ENCODE results near the gene WRNIP1. TPM values are rescaled to one million over a fixed set of nuclear protein-coding genes. Genes with fewer than 3 reads are reported as not detected.
A peak's percentile ranks its signal among the peaks of the same experiment; 100 is the strongest.

The WRNIP1 gene
- total and polyA plus RNA-seq, 7 experiments from 2014 or later, result 21.8 to 61.8 (median 37.8) TPM

- Histone ChIP-seq H3K4me1 (ENCODE audit: control insufficient read depth in 2 of 2, insufficient read depth in 2 of 2, low read length in 2 of 2) (no peaks in the 10 kb centered on the region), H3K36me3 (ENCODE audit: control insufficient read depth in 2 of 3, insufficient read depth in 3 of 3, low read length in 3 of 3) (peaks cover 0 to 67% (median 3%) of the 10 kb centered on the region in 3 experiments), H3K27me3 (ENCODE audit: control insufficient read depth in 2 of 2, insufficient read depth in 2 of 2, low read length in 2 of 2) (no peaks in the 10 kb centered on the region), H3K9me3 (ENCODE audit: control insufficient read depth in 2 of 3, low read length in 3 of 3) (no peaks in the 10 kb centered on the region), H3K4me3 (ENCODE audit: low read length) (no peak overlapping the region), H3K27ac (ENCODE audit: low read depth, low read length) (no peak overlapping the region)
- no peaks in the 10 kb centered on the region for H3K9me3 Mint-ChIP-seq
- no peak overlapping the region for H3K4me3 Mint-ChIP-seq
- H3K27ac Mint-ChIP-seq, result peak overlapping the region in 4 of 9 donors; percentile 38 to 77 (median 52)
- DNase-seq, result no peak
- CTCF ChIA-PET, result interaction anchor here (1.4 to 1.7 kb wide), 2 partner anchors 15 to 151 kb away, joined by 4 to 7 read pairs; no protein-coding TSS in a partner anchor
- no peaks in the 10 kb centered on the region for H3K27me3 Mint-ChIP-seq
- peaks cover 16 to 35% (median 29%) of the 10 kb centered on the region in 7 donors for H3K4me1 Mint-ChIP-seq
- intact Hi-C loops (cut with micrococcal nuclease), result no loop called here
- POLR2A ChIA-PET, result interaction anchor here (0.7 to 1.5 kb wide), 2 partner anchors 57 to 207 kb away, joined by 3 to 5 read pairs; partner anchors contain the start of gene SERPINB1
- H3K36me3 Mint-ChIP-seq, result peaks cover 14 to 64% (median 24%) of the 10 kb centered on the region in 5 donors
- no peak for ATAC-seq
Measured at GRCh38 chr6:2784061-2784460, 18.9 kb downstream of the WRNIP1 start.

GRCh38 chr6:2784930-2785329, 19.7 kb downstream of the WRNIP1 start:
- ATAC-seq, result no peak
- Histone ChIP-seq H3K36me3 (ENCODE audit: control insufficient read depth in 2 of 3, insufficient read depth in 3 of 3, low read length in 3 of 3) (peaks cover 0 to 60% (median 3%) of the 10 kb centered on the region in 3 experiments), H3K4me1 (ENCODE audit: control insufficient read depth in 2 of 2, insufficient read depth in 2 of 2, low read length in 2 of 2) (no peaks in the 10 kb centered on the region), H3K9me3 (ENCODE audit: control insufficient read depth in 2 of 3, low read length in 3 of 3) (no peaks in the 10 kb centered on the region), H3K4me3 (ENCODE audit: low read length) (no peak overlapping the region), H3K27me3 (ENCODE audit: control insufficient read depth in 2 of 2, insufficient read depth in 2 of 2, low read length in 2 of 2) (no peaks in the 10 kb centered on the region), H3K27ac (ENCODE audit: low read depth, low read length) (no peak overlapping the region)
- POLR2A ChIA-PET, result interaction anchor here (1.1 kb wide), 1 partner anchor 12 kb away, joined by 6 read pairs; no protein-coding TSS in a partner anchor
- Mint-ChIP-seq H3K36me3 (peaks cover 14 to 58% (median 22%) of the 10 kb centered on the region in 5 donors), H3K4me3 (no peak overlapping the region), H3K27ac (no peak overlapping the region), H3K9me3 (no peaks in the 10 kb centered on the region), H3K27me3 (no peaks in the 10 kb centered on the region), H3K4me1 (peaks cover 16 to 35% (median 27%) of the 10 kb centered on the region in 7 donors)
- no peak for DNase-seq
- intact Hi-C loops (cut with micrococcal nuclease), result no loop called here
- CTCF ChIA-PET, result interaction anchor here (0.7 kb wide), 1 partner anchor 561 kb away, joined by 3 read pairs; no protein-coding TSS in a partner anchor

- H3K4me1 Mint-ChIP-seq, result peaks cover 20 to 39% (median 31%) of the 10 kb centered on the region in 7 donors
- ATAC-seq (no peak), DNase-seq (no peak)
- intact Hi-C loops (cut with micrococcal nuclease), result no loop called here
- ChIA-PET CTCF (no interaction called here), POLR2A (interaction anchor here (0.6 to 1.1 kb wide), 2 partner anchors 11 to 13 kb away, joined by 5 to 6 read pairs; no protein-coding TSS in a partner anchor)
- Histone ChIP-seq H3K27me3 (ENCODE audit: control insufficient read depth in 2 of 2, insufficient read depth in 2 of 2, low read length in 2 of 2) (no peaks in the 10 kb centered on the region), H3K36me3 (ENCODE audit: control insufficient read depth in 2 of 3, insufficient read depth in 3 of 3, low read length in 3 of 3) (peaks cover 0 to 47% (median 0%) of the 10 kb centered on the region in 3 experiments), H3K4me3 (ENCODE audit: low read length) (no peak overlapping the region), H3K9me3 (ENCODE audit: control insufficient read depth in 2 of 3, low read length in 3 of 3) (no peaks in the 10 kb centered on the region), H3K4me1 (ENCODE audit: control insufficient read depth in 2 of 2, insufficient read depth in 2 of 2, low read length in 2 of 2) (no peaks in the 10 kb centered on the region), H3K27ac (ENCODE audit: low read depth, low read length) (no peak overlapping the region)
- H3K27me3 Mint-ChIP-seq, result no peaks in the 10 kb centered on the region
- no peak overlapping the region for H3K4me3 Mint-ChIP-seq
- peak overlapping the region in 1 of 9 donors; percentile 48 for H3K27ac Mint-ChIP-seq
- no peaks in the 10 kb centered on the region for H3K9me3 Mint-ChIP-seq
- H3K36me3 Mint-ChIP-seq, result peaks cover 11 to 50% (median 21%) of the 10 kb centered on the region in 5 donors
Measured at GRCh38 chr6:2786269-2786668, 21.1 kb downstream of the WRNIP1 start.

GRCh38 chr6:2790588-2791449, 25.6 kb downstream of the WRNIP1 start:
- H3K4me3 Mint-ChIP-seq, result peak overlapping the region in 8 of 10 donors; percentile 12 to 71 (median 56)

GRCh38 chr6:2791450-2791974, 26.3 kb downstream of the WRNIP1 start:
- H3K27ac Mint-ChIP-seq, result peak overlapping the region; percentile 29 to 90 (median 81)
- H3K4me3 Mint-ChIP-seq, result peak overlapping the region in 8 of 10 donors; percentile 12 to 71 (median 56)
- H3K36me3 Mint-ChIP-seq, result peaks cover 5 to 16% (median 12%) of the 10 kb centered on the region in 5 donors
- H3K27me3 ChIP-seq (ENCODE audit: control insufficient read depth in 2 of 2, insufficient read depth in 2 of 2, low read length in 2 of 2), result no peaks in the 10 kb centered on the region
- ChIA-PET CTCF (interaction anchor here (0.6 to 2.6 kb wide), 18 partner anchors 16 to 263 kb away, joined by 3 to 30 read pairs (median 4); partner anchors contain the start of gene SERPINB1), POLR2A (interaction anchor here (0.9 to 1.7 kb wide), 10 partner anchors 20 to 199 kb away, joined by 3 to 8 read pairs (median 5); partner anchors contain the start of gene SERPINB1)
- no peaks in the 10 kb centered on the region for H3K27me3 Mint-ChIP-seq
- no peak overlapping the region for H3K4me3 ChIP-seq (ENCODE audit: low read length)
- peaks cover 15 to 19% of the 10 kb centered on the region in 2 donors for H3K4me1 ChIP-seq (ENCODE audit: control insufficient read depth in 2 of 2, insufficient read depth in 2 of 2, low read length in 2 of 2)
- peaks cover 28 to 44% (median 36%) of the 10 kb centered on the region in 7 donors for H3K4me1 Mint-ChIP-seq
- H3K36me3 ChIP-seq (ENCODE audit: control insufficient read depth in 2 of 3, insufficient read depth in 3 of 3, low read length in 3 of 3), result peaks cover 0 to 6% (median 0%) of the 10 kb centered on the region in 3 experiments
- no peaks in the 10 kb centered on the region for H3K9me3 ChIP-seq (ENCODE audit: control insufficient read depth in 2 of 3, low read length in 3 of 3)
- H3K27ac ChIP-seq (ENCODE audit: low read depth, low read length), result no peak overlapping the region
- intact Hi-C loops (cut with micrococcal nuclease), result loop anchor here (1.0 to 2.0 kb wide), 6 partner anchors 50 to 261 kb away; partner anchors contain the start of gene SERPINB1 (in 2 of the 2)
- ATAC-seq, result no peak
- DNase-seq, result no peak
- peaks cover 0 to 2% (median 0%) of the 10 kb centered on the region in 11 donors for H3K9me3 Mint-ChIP-seq

More at GRCh38 chr6:2790588-2791449, 25.6 kb downstream of the WRNIP1 start:
- no peaks in the 10 kb centered on the region for H3K9me3 ChIP-seq (ENCODE audit: control insufficient read depth in 2 of 3, low read length in 3 of 3)
- peaks cover 15 to 19% of the 10 kb centered on the region in 2 donors for H3K4me1 ChIP-seq (ENCODE audit: control insufficient read depth in 2 of 2, insufficient read depth in 2 of 2, low read length in 2 of 2)
- Mint-ChIP-seq H3K9me3 (peaks cover 0 to 2% (median 0%) of the 10 kb centered on the region in 11 donors), H3K4me1 (peaks cover 32 to 44% (median 36%) of the 10 kb centered on the region in 7 donors), H3K27ac (peak overlapping the region; percentile 29 to 90 (median 81)), H3K27me3 (no peaks in the 10 kb centered on the region), H3K36me3 (peaks cover 5 to 23% (median 16%) of the 10 kb centered on the region in 5 donors)
- no peak overlapping the region for H3K27ac ChIP-seq (ENCODE audit: low read depth, low read length)
- no peak overlapping the region for H3K4me3 ChIP-seq (ENCODE audit: low read length)
- DNase-seq (peak in 8 of 9 donors; percentile 10 to 61 (median 53)), ATAC-seq (peak; percentile 73)
- intact Hi-C loops (cut with micrococcal nuclease), result loop anchor here (1.0 to 2.0 kb wide), 6 partner anchors 50 to 262 kb away; partner anchors contain the start of gene SERPINB1 (in 2 of the 2)
- CTCF ChIA-PET, result interaction anchor here (0.6 to 2.6 kb wide), 18 partner anchors 15 to 263 kb away, joined by 3 to 30 read pairs (median 4); partner anchors contain the start of gene SERPINB1
- POLR2A ChIA-PET, result interaction anchor here (0.9 to 1.7 kb wide), 10 partner anchors 19 to 200 kb away, joined by 3 to 8 read pairs (median 5); partner anchors contain the start of gene SERPINB1
- peaks cover 0 to 9% (median 0%) of the 10 kb centered on the region in 3 experiments for H3K36me3 ChIP-seq (ENCODE audit: control insufficient read depth in 2 of 3, insufficient read depth in 3 of 3, low read length in 3 of 3)
- H3K27me3 ChIP-seq (ENCODE audit: control insufficient read depth in 2 of 2, insufficient read depth in 2 of 2, low read length in 2 of 2), result no peaks in the 10 kb centered on the region

Measured in naive thymus-derived CD4-positive, alpha-beta T cell (primary cell).